ENCODE measurements around the gene DBI.

DNA sequence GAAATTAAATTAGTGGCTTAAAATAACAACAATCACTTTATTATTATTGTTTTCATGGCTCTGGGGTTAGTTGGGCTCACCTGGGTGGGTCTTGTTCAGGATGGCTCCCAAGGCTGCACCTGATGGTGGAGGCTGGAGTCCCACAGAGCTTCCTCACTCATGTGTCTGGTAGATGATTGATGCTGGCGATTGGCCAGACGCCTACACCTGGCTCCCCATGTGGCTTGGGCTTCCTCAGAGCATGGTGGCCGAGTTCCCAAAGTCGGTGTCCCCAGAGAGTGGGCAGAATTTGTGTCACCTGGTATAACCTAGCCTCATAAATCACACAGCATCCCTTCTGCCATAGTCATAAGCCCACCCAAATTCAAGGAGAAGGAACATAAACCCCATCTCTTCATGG lies 18.2 kb downstream of the DBI start:
- no peak for TF ChIP-seq CTCF (IDR thresholded peaks at IDR 0.05)
- TF ChIP-seq POLR2A (IDR thresholded peaks at IDR 0.05) = no peak
- TF ChIP-seq EP300 (IDR thresholded peaks at IDR 0.05) = no peak
